GM19397 (cell line): ENCODE measurements around the gene ZFAND5.

Source experiments
- ATAC-seq: cut with Tn5 transposase; IDR thresholded peaks from one replicate; pipeline ENCODE4 v1.9.1; 2021; ENCODE audit warnings: mild to moderate bottlenecking, moderate library complexity; ENCODE audit not compliant: unreplicated experiment

Gene ZFAND5

GRCh38 chr9:72364679-72365524 lies at the start of gene ZFAND5:
Gene ZFAND5 (minus strand): TSS chr9:72365208. CDS start chr9:72360778, 4,430 bp downstream.
- ATAC-seq: peak; percentile 83

- ATAC-seq: no peak
These were observed 47.6 kb upstream of the ZFAND5 start for GRCh38 chr9:72412483-72413040.

- no peak for ATAC-seq
These were observed 45.2 kb upstream of the ZFAND5 start for GRCh38 chr9:72410214-72410613.

- no peak for ATAC-seq
These were observed 42.1 kb upstream of the ZFAND5 start for GRCh38 chr9:72407114-72407513.

GRCh38 chr9:72402744-72403143 lies 37.7 kb upstream of the ZFAND5 start:
- ATAC-seq: no peak

GRCh38 chr9:72401396-72401795 lies 36.4 kb upstream of the ZFAND5 start:
- no peak for ATAC-seq

GRCh38 chr9:72400866-72401265 lies 35.9 kb upstream of the ZFAND5 start:
- ATAC-seq: no peak

GRCh38 chr9:72399391-72399790 lies 34.4 kb upstream of the ZFAND5 start:
- ATAC-seq: no peak

- no peak for ATAC-seq
These were observed 31.5 kb upstream of the ZFAND5 start for GRCh38 chr9:72396247-72397091.

GRCh38 chr9:72394066-72394465 lies 29.1 kb upstream of the ZFAND5 start:
- no peak for ATAC-seq

GRCh38 chr9:72390907-72391306 lies 25.9 kb upstream of the ZFAND5 start:
- no peak for ATAC-seq

- ATAC-seq: no peak
These were observed 21.2 kb upstream of the ZFAND5 start for GRCh38 chr9:72386186-72386585.

- no peak for ATAC-seq
These were observed 19.9 kb upstream of the ZFAND5 start for GRCh38 chr9:72384710-72385485.

- no peak for ATAC-seq
These were observed 19.1 kb upstream of the ZFAND5 start for GRCh38 chr9:72383978-72384709.

GRCh38 chr9:72382405-72382804 lies 17.4 kb upstream of the ZFAND5 start:
- no peak for ATAC-seq

- ATAC-seq: no peak
These were observed 12.0 kb upstream of the ZFAND5 start for GRCh38 chr9:72377041-72377440.

GRCh38 chr9:72371151-72371550 lies 6.1 kb upstream of the ZFAND5 start:
- ATAC-seq: no peak

GRCh38 chr9:72365525-72366256 lies 683 bp upstream of the ZFAND5 start:
- ATAC-seq: peak; percentile 48

- ATAC-seq: peak; percentile 45
These were observed 915 bp downstream of the ZFAND5 start for GRCh38 chr9:72363908-72364678.
